ENCODE measurements around the gene CLSTN1. TPM values are rescaled to one million over a fixed set of nuclear protein-coding genes. Genes with fewer than 3 reads are reported as not detected.

The CLSTN1 gene
- total and polyA plus RNA-seq, 8 donors: 73.1 to 120 (median 107) TPM

DNA sequence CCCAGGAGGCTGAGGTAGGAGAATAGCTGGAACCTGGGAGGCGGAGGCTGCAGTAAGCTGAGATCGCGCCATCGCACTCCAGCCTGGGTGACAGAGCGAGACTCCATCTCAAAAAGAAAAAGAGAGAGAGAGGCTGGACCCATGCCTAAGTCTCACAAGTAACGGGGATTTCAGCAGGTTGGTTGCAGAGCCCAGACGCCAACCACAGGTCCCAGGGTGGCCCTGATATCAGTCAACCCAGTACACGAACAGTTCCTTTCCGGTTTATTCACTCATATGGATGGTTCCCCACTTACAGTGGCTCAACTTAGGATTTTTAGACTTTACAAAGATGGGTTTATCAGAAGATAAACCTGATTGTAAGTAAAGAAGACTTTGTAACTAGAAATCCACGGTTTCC, 40.9 kb downstream of the CLSTN1 start:
- H3K36me3 ChIP-seq: no peaks in the 10 kb centered on the region
- H3K9me3 ChIP-seq: no peaks in the 10 kb centered on the region
- TF ChIP-seq, protein P1, sequence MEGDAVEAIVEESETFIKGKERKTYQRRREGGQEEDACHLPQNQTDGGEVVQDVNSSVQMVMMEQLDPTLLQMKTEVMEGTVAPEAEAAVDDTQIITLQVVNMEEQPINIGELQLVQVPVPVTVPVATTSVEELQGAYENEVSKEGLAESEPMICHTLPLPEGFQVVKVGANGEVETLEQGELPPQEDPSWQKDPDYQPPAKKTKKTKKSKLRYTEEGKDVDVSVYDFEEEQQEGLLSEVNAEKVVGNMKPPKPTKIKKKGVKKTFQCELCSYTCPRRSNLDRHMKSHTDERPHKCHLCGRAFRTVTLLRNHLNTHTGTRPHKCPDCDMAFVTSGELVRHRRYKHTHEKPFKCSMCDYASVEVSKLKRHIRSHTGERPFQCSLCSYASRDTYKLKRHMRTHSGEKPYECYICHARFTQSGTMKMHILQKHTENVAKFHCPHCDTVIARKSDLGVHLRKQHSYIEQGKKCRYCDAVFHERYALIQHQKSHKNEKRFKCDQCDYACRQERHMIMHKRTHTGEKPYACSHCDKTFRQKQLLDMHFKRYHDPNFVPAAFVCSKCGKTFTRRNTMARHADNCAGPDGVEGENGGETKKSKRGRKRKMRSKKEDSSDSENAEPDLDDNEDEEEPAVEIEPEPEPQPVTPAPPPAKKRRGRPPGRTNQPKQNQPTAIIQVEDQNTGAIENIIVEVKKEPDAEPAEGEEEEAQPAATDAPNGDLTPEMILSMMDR (IDR thresholded peaks at IDR 0.05): no peak
- intact Hi-C loops (cut with DNase I): no loop called here
- H3K4me3 ChIP-seq: no peak overlapping the region
- ATAC-seq (no peak), DNase-seq (no peak)
- no peak overlapping the region for H3K27ac ChIP-seq
- peaks cover 0 to 6% of the 10 kb centered on the region in 2 donors for H3K4me1 ChIP-seq
- H3K27me3 ChIP-seq: no peaks in the 10 kb centered on the region

DNA sequence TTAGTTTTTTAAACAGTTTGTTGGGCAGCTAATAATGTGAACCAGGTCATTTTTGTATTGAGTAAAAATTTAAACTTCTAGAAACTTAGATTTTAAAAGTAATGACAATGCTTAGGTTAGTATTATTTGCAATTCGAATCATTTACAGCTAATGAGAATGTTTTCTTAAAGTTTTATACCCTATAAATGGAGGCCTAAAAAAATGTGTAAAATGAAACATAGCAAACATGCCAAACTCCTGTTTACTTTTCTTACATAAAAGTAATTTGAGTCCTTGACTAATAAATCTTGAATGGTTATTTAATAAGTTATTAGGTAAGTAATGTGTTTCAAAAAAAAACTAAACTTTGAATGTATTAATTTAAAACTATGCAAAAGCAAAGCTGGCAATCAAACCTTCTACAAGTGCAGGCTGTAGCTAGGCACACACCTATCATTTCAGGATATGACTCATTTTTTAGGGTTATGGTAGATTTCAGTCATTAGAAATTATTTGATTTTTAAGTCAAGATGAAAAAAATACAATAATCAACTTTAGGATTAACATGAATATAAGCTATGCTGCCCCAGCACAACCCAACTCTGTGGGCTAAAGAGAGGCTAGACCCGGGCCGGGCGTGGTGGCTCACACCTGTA, 41.5 kb downstream of the CLSTN1 start:
- H3K4me1 ChIP-seq: peaks cover 0 to 6% of the 10 kb centered on the region in 2 donors
- no peaks in the 10 kb centered on the region for H3K36me3 ChIP-seq
- DNase-seq (no peak), ATAC-seq (no peak)
- H3K27ac ChIP-seq: no peak overlapping the region
- no peak overlapping the region for H3K4me3 ChIP-seq
- no peaks in the 10 kb centered on the region for H3K9me3 ChIP-seq
- no peaks in the 10 kb centered on the region for H3K27me3 ChIP-seq
- TF ChIP-seq, protein P1 (IDR thresholded peaks at IDR 0.05): no peak
- intact Hi-C loops (cut with DNase I): no loop called here

DNA sequence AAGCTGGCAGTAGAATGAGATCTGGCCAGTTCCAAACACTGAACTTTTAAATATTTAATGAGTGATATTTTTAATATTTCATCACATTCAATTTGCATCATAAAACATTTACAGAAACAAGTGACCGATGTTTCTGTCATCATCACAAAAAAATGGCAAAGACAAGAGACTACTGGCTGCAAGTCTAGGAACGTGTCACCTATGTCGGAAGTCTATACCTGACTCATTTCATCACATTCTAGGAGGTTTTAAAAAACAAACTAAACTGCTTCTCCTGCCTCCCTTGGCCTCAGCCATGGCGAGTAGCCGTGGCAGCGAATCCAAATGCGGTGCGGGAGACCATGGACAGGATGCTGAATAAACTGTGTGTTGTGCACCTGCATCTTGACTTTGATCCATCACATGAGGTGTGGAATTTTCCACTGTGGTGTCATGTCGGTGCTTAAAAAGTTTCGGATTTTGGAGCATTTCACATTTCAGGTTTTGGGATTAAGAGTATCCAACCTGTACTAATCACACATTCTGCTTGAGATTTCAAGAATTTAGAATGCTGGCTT, 43.1 kb downstream of the CLSTN1 start:
- ATAC-seq (no peak), DNase-seq (no peak)
- intact Hi-C loops (cut with DNase I): no loop called here
- TF ChIP-seq, protein P1 (IDR thresholded peaks at IDR 0.05): no peak
- Histone ChIP-seq H3K27ac (no peak overlapping the region), H3K27me3 (no peaks in the 10 kb centered on the region), H3K9me3 (no peaks in the 10 kb centered on the region), H3K4me3 (no peak overlapping the region), H3K36me3 (no peaks in the 10 kb centered on the region), H3K4me1 (no peaks in the 10 kb centered on the region)

DNA sequence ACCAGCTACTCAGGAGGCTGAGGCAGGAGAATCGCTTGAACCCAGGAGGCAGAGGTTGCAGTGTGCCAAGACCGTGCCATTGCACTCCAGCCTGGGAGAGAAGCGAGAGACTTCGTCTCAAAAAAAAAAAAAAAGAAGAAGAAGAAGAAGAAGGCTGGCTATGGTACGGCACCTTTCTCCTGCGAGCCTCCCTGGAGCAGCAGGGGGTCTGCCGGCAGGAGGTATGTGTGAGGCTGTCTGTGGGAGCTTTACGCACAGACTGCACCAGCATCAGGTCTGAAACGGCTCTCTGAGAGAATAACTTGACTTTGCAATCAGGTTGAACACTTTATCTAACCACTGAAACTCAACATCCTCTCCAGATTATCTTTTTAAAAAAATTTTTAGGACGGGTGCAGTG, 44.9 kb downstream of the CLSTN1 start:
- TF ChIP-seq, protein P1 (IDR thresholded peaks at IDR 0.05): no peak
- H3K27me3 ChIP-seq: no peaks in the 10 kb centered on the region
- DNase-seq (no peak), ATAC-seq (no peak)
- H3K27ac ChIP-seq: no peak overlapping the region
- intact Hi-C loops (cut with DNase I): no loop called here
- H3K4me3 ChIP-seq: no peak overlapping the region
- H3K4me1 ChIP-seq: no peaks in the 10 kb centered on the region
- H3K9me3 ChIP-seq: no peaks in the 10 kb centered on the region
- no peaks in the 10 kb centered on the region for H3K36me3 ChIP-seq

DNA sequence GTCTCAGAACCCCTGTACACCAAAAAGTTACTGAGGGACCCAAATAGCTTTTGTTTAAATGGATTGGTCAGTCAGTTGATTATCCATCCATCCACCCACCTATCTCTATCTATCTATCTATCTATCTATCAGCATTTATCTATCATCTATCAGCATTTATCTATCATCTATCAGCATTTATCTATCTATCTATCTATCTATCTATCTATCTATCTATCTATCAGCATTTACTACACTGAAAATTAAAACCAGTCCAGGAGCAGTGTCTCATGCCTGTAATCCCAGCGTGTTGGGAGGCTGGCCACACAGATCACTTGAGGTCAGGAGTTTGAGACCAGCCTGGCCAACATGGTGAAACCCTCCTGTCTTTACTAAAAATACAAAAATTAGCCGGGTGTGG, 47.1 kb downstream of the CLSTN1 start:
- Histone ChIP-seq H3K27me3 (no peaks in the 10 kb centered on the region), H3K27ac (no peak overlapping the region), H3K4me1 (no peaks in the 10 kb centered on the region), H3K36me3 (peaks cover 0 to 15% of the 10 kb centered on the region in 2 donors), H3K9me3 (no peaks in the 10 kb centered on the region), H3K4me3 (no peak overlapping the region)
- intact Hi-C loops (cut with DNase I): no loop called here
- TF ChIP-seq, protein P1 (IDR thresholded peaks at IDR 0.05): no peak
- DNase-seq (no peak), ATAC-seq (no peak)
